GM15510 (cell line): Measurements from ENCODE around the gene ADK.

Source experiments
- POLR2A ChIP-seq: IDR thresholded peaks from 3 replicates; pipeline ENCODE4 v1.6.1; 2011; ENCODE audit warnings: borderline replicate concordance; ENCODE audit not compliant: insufficient read length; ENCODE audit errors: extremely low read depth

The ADK gene

DNA sequence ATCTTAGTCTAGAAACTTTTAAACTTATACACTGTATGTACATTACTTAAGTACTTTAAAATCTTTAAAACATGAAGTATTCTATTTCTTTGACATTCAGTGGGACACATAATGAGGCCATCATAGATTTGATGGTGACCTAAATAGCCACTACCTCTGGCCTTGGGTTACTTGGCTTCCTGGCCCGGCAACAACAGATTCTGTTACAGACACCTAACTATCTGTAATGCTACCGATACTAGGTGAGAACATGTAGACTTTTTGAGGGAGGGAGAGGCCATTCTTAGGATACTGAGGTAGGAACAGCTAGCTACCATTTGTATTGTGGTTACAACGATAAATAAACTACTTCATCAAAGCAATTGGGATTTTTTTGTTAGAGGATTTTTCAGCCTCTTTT lies 520.7 kb downstream of the ADK start:
- TF ChIP-seq POLR2A, result no peak

DNA sequence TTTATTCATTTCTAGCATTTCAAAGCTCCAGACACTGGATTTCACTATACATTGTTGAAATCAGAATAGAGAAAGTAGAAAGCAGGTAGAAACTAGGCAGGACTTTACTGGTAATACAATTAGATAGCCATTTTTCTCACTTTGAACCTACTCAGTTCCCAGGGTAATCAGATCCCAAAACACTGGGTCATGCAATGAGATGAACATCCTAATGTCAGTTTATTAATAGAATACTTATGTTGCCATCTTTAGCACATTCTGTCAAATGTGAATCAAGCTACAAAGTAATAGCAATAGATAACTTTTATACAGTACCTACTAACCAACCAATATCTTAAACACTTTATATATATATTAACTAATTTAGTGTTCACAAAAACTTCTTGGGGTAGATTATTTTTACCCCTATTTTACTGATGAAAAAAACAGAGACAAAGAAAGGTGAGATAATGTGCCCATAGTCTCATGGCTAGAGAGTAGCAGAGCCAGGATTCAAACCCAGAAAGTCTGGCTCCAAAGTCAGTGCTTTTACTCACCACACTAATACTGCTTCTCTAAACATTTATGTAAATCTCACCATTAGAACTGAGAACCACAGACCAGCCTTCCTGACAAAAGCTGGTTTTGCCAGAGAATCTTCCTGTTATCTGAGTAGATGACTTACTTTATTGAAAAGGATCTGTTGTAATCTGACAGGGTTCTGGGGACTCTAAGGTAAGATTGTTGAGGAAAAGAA lies 521.6 kb downstream of the ADK start:
- no peak for TF ChIP-seq POLR2A

DNA sequence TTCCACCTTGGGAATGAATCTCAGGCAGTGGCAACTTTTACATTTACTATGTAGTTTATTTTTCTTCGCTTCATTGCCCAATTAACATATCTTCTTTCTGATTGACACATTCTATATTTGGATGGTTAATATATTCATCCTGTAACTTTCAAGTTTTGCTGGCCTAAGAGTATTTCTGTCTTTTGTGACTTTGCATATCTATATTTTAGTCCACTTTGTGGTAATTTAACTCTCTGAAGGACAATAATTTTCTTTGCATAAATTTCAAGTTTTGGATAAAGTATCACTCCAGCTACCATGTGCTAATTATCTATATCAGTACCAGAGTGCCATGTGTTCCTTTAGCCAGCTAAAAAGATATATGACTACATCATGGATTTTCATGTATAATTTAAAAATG lies 523.9 kb downstream of the ADK start:
- no peak for TF ChIP-seq POLR2A

DNA sequence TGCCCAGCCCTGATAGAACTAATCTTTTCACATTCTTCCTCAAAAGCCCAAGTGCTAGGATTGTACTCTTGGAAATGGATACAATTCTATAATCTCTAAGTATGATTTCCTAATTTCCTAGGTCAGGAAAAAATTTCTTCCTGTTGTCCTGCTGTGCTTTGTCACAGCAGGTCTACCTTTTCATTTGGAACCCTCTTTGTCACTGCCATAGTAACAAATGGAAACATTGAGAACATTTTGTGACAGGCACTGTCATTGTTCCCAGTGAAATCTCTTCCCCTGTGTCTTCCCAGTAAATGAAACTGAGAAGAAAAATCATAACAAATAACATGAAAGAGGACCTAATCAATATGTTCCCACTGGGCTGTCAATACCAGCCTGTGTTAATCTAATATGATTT lies 524.5 kb downstream of the ADK start:
- TF ChIP-seq POLR2A, result no peak

DNA sequence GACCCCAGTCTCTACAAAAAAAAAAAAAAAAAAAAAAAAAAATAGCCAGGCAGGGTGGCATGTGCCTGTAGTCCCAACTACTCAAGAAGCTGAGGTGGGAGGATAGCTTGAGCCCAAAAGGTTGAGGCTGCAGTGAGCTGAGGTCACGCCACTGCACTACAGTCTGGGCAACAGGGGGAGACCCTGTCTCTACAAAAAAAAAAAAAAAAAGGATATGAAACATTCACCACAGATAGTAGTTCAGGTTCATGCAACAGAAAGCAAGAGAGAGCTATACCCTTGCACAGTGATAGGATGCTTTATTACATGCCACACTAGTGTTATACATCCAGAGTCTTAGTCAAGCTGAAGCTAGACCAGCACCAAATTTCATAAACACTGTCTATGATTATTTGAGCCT lies 526.9 kb downstream of the ADK start:
- TF ChIP-seq POLR2A, result no peak

DNA sequence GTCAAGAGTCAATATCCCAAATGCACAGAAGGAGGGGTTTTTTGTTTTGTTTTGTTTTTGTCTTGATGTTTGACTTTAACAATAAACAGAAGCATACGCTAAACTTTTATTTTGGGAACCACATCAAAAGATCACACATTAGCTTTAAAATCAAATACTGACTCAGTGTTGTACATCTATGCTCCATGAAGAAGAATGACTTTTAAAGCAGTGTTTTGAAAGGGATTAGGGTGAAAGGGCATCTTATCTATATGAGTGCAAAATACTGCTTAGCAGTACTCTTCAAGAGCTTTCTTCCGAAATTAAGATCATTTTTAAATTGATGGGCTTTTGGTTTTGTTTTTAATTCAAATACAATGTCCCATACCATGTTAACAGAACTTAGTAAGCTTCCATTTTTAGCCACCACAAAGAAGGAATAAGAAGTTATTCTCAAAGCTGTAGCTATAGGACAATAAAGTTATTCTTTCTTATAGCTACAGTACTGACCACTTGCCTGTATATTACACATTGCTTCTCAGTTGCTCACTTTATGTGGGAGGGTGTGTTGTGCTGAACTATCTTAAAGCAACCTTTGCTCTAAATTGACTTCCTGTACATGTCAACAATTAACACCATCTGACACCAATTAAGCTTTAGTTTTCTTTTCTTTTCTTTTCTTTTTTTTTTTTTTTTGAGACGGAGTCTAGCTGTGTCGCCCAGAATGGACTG lies 531.1 kb downstream of the ADK start:
- no peak for TF ChIP-seq POLR2A

DNA sequence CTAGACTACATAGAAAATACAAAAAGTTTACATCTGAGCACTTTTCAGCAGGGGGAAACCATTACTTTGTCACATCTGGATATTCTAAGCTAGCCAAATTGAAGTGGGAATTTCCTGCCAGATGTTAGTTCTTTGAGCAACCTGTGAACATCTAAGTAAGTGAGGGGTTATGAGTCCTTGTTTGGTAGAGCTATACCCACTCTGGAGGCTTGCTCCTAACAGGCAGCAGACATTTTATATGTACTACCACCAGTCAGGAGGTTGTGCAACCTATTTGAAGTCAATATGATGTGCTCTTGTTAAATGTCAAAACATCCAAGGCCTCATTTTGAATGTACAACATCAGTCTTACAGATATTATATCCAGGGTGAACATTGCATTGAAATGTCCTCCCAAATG lies 532.0 kb downstream of the ADK start:
- no peak for TF ChIP-seq POLR2A

DNA sequence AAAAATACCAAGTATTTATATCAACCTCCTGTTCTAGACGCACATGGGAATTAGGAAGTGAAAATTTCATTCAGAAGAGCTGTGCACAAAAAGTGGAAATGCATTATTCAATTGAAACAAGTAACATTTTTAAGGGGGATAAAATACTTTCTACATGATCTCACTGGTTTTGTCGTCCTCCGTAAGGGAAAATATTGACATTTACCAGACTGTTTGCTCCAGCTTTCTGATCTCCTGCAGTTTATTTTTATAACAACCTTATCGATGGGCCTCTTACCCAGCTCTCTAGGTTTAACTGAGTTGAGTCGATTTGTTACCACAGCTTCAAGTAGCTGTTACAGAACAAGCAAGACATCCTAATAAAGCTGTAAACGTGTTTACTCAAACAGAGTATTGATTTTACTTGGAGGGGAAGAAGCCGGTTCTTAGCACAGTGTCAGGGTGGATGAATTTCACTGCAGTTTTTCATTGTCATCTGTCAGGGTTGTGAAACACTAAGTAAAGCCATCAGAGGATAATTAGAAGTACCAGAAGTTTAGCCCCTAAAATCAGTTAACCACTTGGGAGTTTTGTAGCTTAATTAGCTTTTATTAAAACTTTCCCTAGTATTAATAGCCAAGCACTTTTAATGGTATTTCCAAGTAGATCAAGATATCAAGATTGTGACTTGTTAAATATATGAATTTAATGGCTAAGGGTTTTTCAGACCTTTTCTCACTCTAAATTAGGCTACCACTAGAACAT lies 532.8 kb downstream of the ADK start:
- TF ChIP-seq POLR2A, result no peak

DNA sequence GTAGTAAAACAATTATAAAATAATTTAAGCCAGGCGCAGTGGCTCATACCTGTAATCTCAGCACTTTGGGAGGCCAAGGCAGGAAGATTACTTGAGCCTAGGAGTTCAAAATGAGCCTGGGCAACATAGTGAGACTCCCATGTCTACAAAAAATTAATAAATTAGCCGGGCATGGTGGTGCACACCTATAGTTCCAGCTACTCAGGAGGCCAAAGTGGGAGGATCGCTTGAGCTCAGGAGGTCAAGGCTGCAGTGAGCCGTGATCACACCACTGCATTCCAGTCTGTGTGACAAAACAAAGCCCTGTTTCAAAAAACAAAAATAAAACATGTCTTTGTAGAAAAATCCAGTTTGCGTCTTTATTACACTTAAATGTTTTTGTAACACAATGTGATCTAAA lies 533.4 kb downstream of the ADK start:
- no peak for TF ChIP-seq POLR2A

DNA sequence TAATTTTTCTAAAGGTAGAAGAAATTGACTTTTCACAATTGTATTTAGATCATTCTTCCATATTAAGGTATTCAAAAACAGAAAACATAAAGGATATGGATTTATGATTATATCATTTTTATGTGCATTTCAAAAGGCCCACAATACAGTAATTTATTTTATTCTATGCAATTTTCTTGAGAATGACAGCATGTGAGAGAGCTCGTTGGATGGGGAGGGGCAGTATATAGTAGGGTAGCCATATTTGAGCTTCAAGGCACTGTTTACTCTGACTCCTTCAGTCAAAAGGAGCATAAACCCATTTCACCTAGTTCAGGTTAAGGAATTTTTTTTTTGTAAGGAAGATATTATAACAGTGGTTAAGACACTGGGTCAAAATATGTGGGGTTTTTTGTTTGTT lies 534.5 kb downstream of the ADK start:
- TF ChIP-seq POLR2A, result no peak

DNA sequence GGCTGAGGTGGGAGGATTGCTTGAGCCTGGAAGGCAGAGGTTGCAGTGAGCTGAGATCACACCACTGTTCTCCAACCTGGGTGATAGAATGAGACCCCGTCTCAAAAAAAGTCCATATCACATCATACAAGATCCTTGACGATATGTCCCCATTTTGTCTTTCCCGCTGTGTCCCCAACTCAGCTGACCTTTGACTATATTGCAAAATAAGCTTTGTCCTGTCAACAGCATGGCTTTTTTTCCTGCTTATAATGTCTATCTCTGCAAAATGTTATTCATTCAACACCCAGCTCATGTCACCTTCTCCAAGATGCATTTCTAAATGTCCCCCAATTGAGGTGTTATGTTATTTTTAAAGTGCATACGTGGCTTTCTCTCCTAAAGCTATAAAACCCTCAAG lies 539.4 kb downstream of the ADK start:
- TF ChIP-seq POLR2A, result no peak

DNA sequence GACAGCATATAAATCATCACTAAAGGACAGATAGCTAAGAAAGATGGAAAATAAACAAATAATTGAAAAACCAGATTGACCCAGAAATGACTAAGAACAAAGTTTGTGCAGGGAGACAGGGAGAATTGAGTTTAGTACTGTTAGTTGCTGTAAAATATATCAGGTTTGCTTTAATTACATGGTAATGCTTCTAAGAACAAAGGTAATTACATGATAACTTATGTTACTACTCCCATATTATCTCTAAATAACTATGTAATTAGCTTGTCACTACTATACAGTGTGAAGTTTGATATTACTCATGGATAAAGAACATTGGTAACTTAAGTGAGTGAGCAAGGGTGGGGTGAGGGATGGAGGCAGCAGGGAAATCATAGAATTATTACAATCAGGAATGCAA lies 540.1 kb downstream of the ADK start:
- TF ChIP-seq POLR2A, result no peak

DNA sequence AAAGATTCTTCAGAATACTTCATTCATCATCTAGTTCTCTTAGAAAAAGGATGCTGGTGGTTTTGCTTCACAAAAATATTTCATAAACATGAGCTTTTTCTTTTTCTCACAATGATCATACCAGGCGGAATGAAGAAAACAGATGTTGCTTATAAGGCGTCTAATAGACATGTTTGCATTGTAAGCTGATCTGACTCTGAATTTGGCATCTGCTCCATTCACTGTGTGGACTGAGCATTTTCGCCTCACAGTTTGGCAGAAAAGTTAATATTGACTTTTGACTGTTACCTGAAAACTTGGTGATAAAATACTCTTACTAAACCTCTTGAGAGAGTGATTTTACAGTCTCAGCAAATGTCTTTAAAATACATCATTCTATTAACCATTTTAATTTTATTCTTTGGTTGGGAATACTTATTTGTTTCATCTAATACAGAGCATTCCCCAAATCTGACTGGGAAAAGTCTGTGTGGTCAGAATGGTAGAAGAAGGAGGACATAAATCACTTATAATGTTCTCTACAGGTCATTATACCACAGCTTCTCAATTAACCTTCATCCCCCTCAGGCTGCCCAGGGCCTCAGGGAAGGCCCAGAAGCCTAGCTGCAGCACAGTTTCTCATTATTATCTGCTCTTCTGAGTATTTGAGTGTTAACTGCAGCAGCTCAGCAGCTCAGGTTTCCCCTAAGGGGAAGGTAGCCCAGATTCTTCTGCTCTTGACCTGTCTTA lies 553.8 kb downstream of the ADK start:
- TF ChIP-seq POLR2A, result no peak

DNA sequence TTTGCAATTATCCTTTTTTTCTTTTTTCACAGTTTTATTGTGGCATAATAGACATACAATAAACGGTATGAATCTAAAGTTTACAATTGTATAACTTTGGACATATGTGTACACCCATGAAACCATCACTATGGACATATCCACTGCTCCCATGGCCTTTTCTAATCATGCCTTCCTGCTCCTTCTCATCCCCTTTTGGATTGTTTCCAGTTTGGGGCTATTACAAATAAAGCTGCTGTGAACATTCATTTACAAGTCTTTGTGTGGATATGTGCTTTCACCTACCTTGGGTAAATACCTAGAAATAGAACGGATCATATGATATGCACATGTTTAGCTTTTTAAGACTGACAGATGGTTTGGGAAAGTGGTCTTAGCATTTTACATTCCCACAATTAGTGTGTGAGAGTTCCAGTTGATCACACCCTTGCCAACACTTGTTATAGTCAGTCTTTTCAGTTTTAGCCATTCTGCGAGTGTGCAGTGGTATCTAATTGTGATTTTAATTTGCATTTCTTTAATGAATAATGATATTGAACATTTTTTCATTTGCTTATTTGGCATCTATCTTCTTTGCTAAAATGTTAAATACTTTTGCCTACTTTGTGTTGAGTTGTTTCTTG lies 554.4 kb downstream of the ADK start:
- TF ChIP-seq POLR2A, result no peak
